Activated naive CD4-positive, alpha-beta T cell treated with anti-CD3 and anti-CD28 coated beads, Interleukin-2, amount 50 U/mL, for 16 hours (primary cell): ENCODE results near the gene ATP2C2.

Source experiments
- DNase-seq: peaks from one replicate; pipeline ENCODE4 v3.0.0-alpha.2; 2020

The ATP2C2 gene

DNA sequence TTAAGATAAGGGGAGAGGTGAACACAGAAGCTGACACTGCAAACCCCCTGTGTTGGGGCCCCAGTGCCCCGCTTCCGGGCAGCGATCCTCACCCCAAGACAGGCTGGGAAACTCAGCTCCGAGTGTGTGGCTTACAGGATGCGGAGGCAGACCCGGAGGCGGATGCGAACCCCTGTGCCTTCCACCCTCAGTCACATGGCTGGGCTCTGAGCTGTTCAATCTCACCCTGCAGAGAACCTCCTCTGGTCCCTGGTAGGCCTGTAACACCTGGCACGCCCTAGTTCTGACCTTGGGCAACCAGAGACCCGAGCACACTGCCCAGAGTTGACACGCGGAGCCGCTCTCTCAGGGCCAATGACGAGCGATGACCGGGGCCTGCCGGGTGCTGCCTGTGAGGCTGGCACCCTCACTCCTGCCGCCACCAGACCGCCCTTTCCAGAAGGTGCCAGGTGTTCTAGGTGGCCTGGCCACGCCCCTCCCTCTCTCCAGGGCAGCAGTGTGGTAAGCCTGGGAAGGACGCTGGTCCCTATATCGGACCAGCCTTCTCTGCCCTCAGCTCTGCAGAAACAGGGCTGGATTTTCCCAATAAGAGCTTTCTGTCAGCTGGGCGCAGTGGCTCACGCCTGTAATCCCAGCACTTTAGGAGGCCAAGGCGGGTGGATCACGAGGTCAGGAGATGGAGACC, 112.9 kb downstream of the ATP2C2 start:
- no peak for DNase-seq

DNA sequence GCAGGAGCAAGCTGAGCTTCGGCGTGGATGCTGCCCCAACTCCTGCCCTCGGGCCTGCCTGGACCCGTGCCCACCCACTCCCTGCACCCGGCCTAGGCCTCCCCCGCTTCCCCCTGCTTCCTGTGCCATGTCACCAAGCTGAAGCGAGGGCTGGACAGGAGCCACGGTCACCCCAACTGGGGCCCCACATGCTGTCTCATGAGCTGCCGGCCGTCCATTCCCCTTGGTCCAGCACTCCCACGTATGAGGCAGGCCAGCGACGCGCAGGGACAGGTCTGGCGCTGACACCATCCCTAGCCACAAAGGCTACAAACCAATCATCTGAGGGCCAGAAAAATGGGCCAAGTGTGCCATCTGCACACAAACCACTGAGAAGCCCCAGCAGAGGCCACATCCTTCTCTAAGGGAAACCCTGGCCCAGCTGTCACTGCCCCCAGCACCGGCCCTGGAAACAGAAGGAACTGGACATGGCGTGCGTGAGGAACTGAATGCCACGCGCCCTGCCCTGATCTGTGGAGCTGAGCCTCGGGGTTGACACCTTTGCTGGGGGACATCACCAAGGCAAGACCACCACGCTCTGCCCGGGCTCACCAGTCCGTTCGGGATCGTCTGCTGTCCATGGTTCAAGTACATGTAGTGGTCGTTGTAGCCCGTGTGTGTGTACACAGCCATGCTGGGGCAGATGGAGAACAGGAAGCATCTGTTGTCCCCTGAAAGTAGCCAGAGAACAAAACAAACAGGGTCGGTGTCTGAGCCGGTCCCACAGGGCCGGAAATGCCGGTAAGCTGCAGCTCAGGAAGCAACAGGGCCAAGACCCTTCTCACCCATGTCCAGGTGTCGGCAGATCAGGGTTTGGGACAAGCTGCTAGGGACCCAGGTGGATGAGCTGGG, 113.9 kb downstream of the ATP2C2 start:
- DNase-seq, result no peak

DNA sequence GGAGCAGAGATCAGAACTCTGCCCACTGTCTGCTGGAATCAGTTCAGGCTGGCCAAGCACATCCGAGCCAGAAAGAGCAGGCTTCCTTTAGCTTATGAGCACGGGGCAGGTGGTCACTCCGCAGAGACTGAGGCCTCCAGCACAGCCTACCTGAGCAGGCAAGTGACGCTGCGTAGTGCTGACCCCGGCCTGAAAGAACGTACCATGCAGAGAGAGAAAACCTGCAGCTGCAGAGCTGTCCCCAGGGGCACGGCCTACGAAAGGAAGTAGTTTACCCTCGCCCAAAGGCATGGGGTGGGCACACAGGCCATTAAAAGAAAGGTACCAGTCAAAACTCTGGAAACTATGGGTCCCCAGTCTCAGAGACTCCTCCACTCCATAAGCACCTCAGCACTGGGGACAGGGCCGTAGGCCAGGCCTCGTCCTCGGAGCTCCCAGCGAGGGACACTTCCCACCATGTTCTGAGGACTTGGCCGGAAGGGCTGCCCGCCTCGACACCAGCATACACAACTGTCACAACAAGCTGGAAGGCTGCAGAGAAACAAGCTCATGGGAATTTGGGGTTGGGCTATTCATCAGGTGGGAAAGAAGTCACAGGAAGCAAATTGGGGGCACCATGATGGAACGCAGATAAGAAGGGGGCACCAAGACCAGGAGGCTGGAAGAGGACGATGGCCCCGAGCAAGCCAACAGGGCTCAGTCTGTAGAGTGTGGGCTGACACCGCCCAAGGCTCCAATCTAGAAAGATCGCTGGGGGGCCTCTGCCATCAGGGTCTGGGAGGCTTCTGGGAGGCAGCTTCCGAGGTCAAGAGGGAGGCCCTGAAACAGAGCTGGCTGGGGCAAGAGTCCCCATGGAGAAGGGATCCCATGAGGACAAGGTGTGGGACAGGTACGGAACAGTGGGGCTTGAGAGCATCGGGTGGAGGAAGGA, 114.9 kb downstream of the ATP2C2 start:
- no peak for DNase-seq

DNA sequence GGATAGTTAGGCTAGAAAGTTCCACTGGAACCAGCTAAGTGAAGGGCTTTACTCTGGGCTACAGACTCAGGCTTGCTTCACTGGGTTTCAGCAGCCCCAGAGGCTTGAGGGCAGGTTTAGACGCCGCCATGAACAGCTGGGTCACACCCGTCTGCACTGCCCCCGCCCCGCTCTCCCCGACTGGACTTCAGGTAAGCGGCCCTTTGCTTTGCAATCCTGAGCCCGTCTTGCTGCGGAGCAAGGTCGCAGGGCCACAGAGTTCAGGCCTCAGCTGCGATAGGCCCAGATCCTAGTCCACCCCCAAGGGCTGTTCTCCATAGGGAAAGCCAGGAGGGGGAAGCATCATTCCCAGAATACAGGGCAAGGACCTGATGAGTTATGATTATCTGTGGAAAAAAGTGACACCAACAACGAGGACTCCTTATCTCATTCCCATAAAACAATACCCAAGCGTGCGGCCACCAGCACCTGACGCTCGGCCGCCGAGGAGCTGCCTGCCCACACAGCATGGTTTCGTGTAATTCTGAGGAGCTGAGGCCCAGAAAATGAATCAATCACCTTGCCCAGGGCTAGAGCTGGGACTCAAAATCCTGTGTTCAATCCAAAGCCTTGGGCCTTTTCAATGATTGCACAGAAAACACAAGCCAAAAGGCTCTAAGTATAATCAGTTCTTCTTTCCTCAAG, 115.7 kb downstream of the ATP2C2 start:
- no peak for DNase-seq

DNA sequence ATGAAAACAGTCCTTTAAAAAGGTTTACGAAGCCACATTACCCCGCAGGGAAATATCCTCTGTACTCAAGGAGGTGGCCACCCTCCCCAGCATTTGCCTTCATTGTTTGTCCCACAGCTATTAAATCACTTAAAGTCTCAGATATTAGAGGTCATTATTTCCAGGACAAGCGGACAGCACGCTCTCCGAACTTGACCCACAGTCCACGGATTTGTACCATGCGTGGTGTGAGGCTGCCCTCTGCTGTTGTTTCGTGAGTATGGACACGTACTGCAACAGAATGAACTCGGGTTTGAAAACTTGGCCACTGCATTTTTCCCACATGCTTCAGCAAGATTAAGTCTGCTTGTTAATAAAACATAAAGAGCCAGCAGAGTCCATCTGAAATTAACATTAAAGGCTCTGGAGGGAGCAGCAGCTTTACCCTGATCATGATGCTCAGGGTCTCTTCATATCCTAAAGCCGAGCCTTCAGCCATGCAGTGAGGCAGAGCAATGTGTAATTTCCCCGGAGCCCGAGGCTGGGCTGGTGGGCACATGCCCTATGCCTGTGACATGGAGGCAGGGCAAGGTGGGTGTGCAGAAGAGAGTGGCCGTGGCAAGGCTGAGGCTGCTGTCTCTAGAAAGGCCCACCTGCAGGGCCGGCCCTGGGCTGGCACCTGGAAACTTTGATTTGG, 116.4 kb downstream of the ATP2C2 start:
- DNase-seq, result no peak

DNA sequence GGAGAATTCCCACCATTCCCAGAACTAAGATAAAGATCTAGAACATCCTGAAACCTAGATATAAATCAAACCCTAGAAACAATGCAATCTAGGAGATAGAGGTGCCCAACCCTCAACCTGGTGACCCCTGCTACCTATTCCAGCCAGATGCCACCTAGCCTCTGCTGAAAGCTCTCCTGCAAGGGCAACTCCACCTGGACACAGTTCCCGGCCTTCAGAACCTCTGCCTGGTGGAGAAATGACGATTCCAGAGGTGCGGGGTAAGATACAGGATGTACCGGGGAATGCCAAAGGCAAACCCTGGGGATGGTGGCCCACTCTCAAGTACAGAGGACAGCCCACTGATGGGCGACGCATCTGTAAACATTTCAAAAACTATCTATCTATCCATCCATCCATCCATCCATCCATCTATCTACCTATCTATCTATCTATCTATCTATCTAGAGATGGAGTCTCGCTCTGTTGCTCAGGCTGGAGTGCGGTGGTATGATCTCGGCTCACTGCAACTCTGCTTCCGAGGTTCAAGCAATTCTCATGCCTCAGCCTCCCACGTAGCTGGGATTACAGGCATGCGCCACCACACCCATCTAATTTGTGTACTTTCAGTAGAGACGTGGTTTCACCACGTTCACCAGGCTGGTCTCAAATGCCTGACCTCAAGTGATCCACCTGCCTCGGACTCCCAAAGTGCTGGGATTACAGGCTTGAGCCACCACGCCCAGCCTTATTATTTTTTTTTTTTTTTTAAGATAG, 117.1 kb downstream of the ATP2C2 start:
- no peak for DNase-seq

DNA sequence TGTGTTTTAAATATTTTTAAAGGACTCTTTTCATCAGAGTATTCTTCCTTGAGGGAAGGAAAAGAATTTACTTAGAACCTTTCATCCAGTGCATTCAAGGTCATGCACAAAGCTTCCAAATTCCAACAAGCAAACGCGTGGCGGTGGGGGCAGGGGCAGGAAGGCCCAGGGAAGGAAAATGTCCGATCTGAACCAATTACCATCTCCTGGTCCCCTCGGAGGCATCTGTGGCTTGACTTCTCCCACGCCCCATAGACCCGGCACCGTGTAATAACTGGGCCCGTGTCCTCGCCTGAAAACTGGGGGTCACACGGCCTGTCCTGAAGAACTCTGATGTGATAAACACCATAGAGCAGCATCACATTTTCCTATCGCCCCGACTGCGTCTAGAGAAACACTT, 117.8 kb downstream of the ATP2C2 start:
- DNase-seq, result no peak

DNA sequence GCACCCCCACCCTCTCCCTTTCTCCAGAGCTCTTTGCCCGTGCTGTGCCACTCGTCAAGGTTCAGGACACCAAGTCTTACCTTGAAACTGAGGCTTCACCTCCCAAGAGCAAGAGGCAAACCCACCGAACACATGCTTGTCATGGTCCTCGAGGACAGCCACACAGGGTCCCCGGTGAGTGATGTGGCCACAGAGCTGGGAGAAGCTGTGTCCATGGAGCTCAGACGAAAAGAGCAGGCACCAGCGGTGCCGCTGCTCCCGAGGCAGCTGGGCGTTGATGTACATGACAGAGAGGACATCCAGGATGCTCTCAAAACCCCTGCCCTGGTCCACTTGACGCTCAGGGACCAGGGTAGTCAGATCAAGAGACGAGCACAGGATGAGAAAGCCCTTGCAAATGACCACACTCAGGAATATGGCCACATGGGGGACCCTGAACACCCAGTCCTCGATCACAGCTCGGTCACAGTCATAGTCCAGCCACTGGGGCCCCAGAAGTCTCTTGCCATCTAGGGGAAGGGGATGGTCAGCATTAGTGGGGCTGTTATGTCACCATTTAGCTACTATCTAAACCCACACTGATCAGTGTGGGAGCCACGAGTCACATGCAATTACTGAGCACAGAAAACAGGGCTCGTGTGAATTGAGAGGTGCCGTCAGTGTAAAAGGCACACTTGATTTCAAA, 118.4 kb downstream of the ATP2C2 start:
- no peak for DNase-seq

DNA sequence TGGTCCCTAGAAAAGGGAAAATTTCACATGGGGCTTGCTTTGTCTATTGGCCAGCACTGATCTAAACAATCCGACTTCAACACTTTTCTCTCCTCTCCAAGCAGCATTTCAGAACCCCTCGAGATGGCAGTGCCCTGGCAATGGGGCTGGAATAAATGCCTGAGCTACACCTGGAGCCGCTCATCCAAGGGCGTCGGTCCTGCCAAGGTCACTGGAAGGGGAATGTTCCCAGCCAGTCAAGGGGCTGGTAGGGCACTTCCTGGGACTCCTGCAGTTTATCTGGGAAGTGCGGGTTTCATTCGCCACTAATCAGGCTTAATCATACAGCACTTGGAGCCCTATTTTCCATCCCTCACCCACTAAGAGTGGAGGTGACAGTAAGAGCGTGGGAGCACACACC, 119.0 kb downstream of the ATP2C2 start:
- DNase-seq, result no peak

DNA sequence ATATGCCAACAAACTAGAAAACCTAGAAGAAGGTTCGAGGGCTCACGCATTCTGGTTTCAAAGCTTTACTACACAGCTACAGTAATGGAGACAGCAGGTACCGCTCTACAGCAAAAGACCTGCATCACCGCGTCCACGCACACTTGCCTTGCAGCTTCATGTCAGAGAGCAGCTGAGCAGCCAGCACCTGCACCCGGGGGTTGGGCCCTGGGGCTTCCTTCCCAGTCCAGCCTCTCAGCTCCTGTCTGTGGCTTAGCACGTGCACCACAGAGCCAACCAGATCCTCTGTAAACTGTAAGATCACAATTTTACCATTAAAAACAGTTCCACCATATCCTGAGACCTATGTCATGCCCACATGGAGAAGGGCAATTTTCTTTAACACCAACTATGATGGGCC, 120.8 kb downstream of the ATP2C2 start:
- no peak for DNase-seq

DNA sequence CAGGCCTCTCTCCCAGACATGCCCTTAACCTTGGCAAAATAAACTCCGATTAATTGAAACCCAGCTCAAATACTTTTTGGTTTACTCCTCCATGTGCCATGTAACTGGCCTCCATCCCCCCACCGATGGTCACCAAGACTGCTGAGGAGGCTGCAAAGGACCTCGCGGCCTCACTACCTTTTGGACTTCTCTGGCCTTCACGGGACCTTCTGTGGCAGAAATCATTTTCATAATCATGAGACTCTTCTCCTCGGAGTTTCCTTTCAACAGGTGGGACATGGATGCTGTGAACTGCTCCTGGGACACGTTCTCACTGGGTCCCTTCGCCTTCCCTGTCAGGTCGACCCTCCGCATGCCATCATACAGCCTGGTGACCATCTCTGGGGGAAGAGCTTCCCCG, 127.2 kb downstream of the ATP2C2 start:
- DNase-seq, result no peak

DNA sequence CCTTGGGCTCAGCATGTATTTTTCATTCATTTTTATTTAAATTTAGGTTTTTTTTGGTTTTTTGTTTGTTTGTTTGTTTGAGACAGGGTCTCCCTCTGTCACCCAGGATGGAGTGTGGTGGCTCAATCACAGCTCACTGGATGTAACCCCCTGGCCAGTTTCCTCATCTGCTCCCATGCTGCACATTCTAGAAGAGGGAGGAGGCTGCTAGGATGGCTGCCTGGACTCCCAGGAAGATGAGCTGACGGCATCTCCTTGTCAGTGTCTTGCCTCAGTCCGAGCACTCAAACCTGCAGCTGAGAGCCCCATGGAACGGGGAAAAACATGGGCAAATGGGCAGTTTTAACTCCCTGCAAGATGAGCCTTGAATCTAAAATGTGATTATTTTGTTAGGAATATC, 128.7 kb downstream of the ATP2C2 start:
- DNase-seq, result no peak

DNA sequence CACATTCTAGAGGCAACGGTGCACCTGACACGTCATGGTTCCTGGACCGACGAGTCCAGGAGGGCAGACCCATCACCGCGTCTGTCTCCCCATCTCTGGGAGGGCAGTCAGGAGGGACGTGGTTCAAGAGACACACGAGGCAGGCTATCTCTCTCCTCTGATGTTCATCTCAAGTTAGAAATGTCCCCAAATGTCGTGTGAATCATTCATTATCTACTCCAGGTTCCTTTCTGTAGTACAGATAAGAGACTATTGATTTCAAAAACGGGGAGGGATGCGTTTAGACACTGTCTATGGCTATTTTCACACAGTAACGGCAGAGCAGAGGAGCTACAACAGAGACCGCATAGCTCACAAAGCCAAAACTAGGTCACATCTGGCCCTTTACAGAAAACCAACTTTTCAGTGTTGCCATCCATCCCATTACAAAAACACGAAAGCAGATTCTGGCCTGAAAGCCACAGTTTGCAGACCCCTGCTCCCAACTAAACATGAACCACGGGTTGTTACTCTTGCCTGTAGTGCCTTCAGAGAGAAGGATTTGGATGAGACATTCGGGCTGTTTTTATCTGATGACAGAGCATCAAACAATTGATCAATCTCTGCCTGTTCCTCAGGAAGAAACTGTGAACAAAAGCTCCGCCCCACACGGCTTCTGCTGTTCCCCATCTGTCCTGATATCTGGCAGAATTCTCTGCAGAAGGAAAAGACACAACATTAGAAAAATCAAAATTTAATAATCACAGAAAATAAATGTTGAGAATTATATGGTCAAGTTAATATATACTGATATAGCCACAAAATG, 129.3 kb downstream of the ATP2C2 start:
- no peak for DNase-seq

DNA sequence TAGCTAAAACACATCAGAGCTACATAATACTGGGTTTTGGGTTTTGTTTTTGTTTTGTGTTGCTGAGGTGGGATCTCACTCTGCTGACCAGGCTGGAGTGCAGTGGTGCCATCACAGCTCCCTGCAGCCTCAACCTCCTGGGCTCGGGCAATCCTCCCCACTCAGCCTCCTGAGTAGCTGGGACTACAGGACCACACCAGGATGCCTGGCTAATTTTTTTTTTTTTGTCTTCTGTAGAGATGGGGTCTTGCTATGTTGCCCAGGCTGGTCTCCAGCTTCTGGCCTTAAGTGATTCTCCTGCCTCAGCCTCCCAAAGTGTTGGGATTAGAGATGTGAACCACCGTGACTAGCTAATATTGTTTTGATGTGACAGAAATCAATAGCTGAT, 129.9 kb downstream of the ATP2C2 start:
- no peak for DNase-seq

DNA sequence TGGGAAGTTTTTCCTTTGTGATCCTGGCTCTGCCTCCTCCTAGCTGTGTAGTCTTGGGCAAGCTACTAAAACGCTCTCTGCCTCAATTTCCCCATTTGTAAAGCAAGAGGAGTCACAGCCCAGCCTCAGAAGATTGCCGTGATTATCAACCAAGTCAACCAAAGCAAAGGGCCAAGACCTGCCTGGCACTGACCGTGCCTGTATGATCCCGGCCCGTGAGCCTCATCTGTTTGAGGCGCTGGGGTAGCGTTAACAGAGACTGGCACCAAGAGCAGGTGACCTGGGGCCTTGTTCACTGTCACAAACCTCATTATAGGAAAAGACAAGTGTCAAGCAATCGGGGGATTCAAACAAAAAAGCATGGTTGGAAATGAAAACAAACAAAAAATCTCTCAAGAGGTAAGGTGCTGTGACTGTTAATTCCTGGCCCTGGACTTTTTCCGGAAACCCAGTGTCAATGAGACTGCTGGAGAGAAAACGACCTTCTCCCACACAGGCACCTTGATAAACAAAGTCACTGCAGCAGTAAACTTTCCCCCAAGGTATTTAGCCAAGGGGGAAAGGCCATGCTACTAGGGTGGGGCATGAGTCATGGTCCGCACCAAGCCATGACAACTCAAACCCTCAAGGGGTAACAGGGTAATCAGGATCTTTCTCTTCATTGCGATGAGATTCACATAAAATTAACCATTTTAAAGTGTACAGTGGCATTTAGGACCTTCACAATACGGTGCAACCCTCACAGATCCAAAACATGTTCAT, 130.7 kb downstream of the ATP2C2 start:
- DNase-seq, result no peak

DNA sequence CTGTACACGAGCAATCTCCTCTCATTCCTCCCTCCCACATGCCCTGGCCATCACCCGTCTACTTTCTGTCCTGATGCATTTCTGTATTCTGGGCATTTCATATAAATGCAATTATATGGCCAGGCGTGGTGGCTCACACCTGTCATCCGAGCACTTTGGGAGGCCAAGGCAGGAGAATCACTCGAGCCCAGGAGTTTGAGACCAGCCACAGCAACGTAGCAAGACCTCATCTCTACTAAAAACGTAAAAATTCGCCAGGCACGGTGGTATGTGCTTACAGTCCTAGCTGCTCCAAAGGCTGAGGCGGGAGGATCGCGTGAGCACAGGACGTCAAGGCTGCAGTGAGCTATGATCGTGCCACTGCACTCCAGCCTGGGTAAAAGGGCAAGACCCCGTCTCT, 131.3 kb downstream of the ATP2C2 start:
- no peak for DNase-seq

DNA sequence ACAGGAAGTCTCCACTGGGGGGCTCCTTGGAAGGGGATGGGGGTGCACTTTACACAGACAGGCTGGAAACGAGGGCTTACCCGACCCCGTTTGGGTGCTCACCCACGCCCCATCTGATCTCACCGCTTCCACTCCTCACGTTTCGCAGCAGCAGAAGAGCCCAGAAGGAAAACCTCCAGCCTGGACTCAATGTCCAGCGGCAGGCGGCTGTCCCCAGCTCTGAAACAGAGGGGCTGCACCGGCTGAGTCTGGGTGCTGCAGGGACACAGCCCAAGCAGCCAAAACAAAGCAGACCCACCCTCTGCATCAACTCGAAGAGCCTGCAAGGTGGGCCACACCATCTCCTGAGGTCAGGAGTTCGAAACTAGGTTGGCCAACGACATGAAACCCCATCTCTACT, 132.2 kb downstream of the ATP2C2 start:
- no peak for DNase-seq

DNA sequence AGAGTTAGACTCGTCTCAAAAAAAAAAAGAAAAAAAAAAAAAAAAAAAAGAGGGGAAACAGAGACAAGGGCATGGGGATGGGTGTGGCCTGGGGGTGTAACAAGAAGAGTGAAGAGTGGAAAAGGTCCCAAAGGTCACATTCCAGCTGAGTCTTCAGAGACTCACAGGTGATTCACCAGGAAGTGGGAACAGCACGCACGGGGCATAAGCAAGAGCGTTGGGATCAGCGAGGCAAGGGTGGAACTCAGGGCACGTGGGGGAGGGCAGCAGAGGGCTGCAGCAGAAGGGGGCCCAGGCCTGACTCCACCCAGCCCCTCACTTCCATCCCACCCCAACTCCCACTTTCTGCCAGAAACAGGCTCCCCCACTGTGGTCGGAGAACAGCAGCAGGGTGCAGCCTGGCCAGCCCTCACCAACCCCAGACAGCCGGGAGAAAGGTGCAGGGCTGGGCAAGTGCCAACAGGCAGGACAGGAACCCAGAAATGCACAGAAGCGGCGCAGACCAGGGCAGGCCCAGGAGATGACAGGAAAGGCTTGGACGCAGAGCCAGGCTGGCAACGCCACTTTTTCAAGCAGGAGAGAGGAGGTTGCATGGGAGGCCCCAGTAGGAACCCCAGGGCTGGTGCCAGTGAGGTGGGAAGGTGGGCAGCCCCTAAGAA, 132.9 kb downstream of the ATP2C2 start:
- no peak for DNase-seq

DNA sequence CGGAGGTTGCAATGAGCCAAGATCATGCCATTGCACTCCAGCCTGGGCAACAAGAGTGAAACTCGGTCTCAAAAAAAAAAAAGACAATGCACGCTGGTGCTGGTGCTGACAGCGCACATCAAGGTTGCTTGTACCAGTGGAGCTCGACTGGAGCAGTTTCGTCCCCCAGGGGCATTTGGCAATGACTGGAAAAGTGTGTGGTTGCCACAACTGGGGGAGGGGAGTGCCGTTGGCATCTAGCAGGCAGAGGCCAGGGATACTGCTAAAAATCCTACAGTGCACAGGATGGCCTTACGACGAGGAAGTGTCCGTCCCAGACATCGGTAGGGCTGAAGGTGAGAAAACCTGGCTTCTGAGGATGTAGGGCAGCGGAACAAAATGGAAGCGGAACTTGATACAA, 133.7 kb downstream of the ATP2C2 start:
- no peak for DNase-seq
